ENCODE results near the gene IL36RN.

The IL36RN gene

GRCh38 chr2:113025737-113026136, 33.3 kb upstream of the IL36RN start:
- no peak overlapping the region for H3K4me3 ChIP-seq (ENCODE audit: low read length)
- H3K27ac ChIP-seq (ENCODE audit: low read length): no peak overlapping the region
- H2AFZ ChIP-seq (ENCODE audit: low read length): no peak overlapping the region
- DNase-seq: no peak
- H3K9ac ChIP-seq (ENCODE audit: low read length): no peak overlapping the region
- no peaks in the 10 kb centered on the region for H3F3A ChIP-seq (ENCODE audit: insufficient read depth, low read length)
- H4K20me1 ChIP-seq (ENCODE audit: insufficient read depth, low read length): no peaks in the 10 kb centered on the region
- no peak overlapping the region for H3K4me2 ChIP-seq (ENCODE audit: low read depth, low read length)
- no peaks in the 10 kb centered on the region for H3K36me3 ChIP-seq (replicated peaks; ENCODE audit: insufficient read depth, low read length)
- TF ChIP-seq CTCF (IDR thresholded peaks at IDR 0.05; ENCODE audit: low read length) (no peak), EZH2 (optimal IDR thresholded peaks at IDR 0.05; ENCODE audit: low read depth, low read length) (no peak), EZH2phosphoT487 (IDR thresholded peaks at IDR 0.05; ENCODE audit: low read length) (no peak)
- no peaks in the 10 kb centered on the region for H3K9me3 ChIP-seq (replicated peaks; ENCODE audit: insufficient read depth, low read length)
- H3K9me2 ChIP-seq (replicated peaks; ENCODE audit: insufficient read depth, low read length): no peaks in the 10 kb centered on the region
- H3K4me1 ChIP-seq (ENCODE audit: low read length): no peaks in the 10 kb centered on the region
- no peaks in the 10 kb centered on the region for H3K79me2 ChIP-seq (ENCODE audit: low read length)
- no peaks in the 10 kb centered on the region for H3K27me3 ChIP-seq (replicated peaks; ENCODE audit: insufficient read depth, low read length)

GRCh38 chr2:113027691-113028090, 31.3 kb upstream of the IL36RN start:
- Histone ChIP-seq H3K9me2 (replicated peaks; ENCODE audit: insufficient read depth, low read length) (no peaks in the 10 kb centered on the region), H2AFZ (ENCODE audit: low read length) (no peak overlapping the region), H3F3A (ENCODE audit: insufficient read depth, low read length) (no peaks in the 10 kb centered on the region), H4K20me1 (ENCODE audit: insufficient read depth, low read length) (no peaks in the 10 kb centered on the region), H3K4me3 (ENCODE audit: low read length) (no peak overlapping the region), H3K4me1 (ENCODE audit: low read length) (no peaks in the 10 kb centered on the region), H3K79me2 (ENCODE audit: low read length) (no peaks in the 10 kb centered on the region), H3K27ac (ENCODE audit: low read length) (no peak overlapping the region), H3K4me2 (ENCODE audit: low read depth, low read length) (no peak overlapping the region), H3K9me3 (replicated peaks; ENCODE audit: insufficient read depth, low read length) (no peaks in the 10 kb centered on the region), H3K27me3 (replicated peaks; ENCODE audit: insufficient read depth, low read length) (no peaks in the 10 kb centered on the region), H3K36me3 (replicated peaks; ENCODE audit: insufficient read depth, low read length) (no peaks in the 10 kb centered on the region), H3K9ac (ENCODE audit: low read length) (no peak overlapping the region)
- TF ChIP-seq EZH2 (optimal IDR thresholded peaks at IDR 0.05; ENCODE audit: low read depth, low read length) (no peak), CTCF (IDR thresholded peaks at IDR 0.05; ENCODE audit: low read length) (no peak), EZH2phosphoT487 (IDR thresholded peaks at IDR 0.05; ENCODE audit: low read length) (no peak)
- no peak for DNase-seq

- Histone ChIP-seq H3K4me2 (ENCODE audit: low read depth, low read length) (no peak overlapping the region), H3K27me3 (replicated peaks; ENCODE audit: insufficient read depth, low read length) (no peaks in the 10 kb centered on the region)
Observed at GRCh38 chr2:113028112-113028511, 30.9 kb upstream of the IL36RN start.

More at GRCh38 chr2:113028112-113028511, 30.9 kb upstream of the IL36RN start:
- H3K4me1 ChIP-seq (ENCODE audit: low read length): no peaks in the 10 kb centered on the region
- no peaks in the 10 kb centered on the region for H4K20me1 ChIP-seq (ENCODE audit: insufficient read depth, low read length)
- no peaks in the 10 kb centered on the region for H3K9me2 ChIP-seq (replicated peaks; ENCODE audit: insufficient read depth, low read length)
- no peaks in the 10 kb centered on the region for H3F3A ChIP-seq (ENCODE audit: insufficient read depth, low read length)
- no peak for DNase-seq
- H3K79me2 ChIP-seq (ENCODE audit: low read length): no peaks in the 10 kb centered on the region
- no peak overlapping the region for H3K9ac ChIP-seq (ENCODE audit: low read length)
- H3K36me3 ChIP-seq (replicated peaks; ENCODE audit: insufficient read depth, low read length): no peaks in the 10 kb centered on the region
- no peak overlapping the region for H3K27ac ChIP-seq (ENCODE audit: low read length)
- no peak overlapping the region for H3K4me3 ChIP-seq (ENCODE audit: low read length)
- no peak overlapping the region for H2AFZ ChIP-seq (ENCODE audit: low read length)
- TF ChIP-seq EZH2phosphoT487 (IDR thresholded peaks at IDR 0.05; ENCODE audit: low read length) (no peak), CTCF (IDR thresholded peaks at IDR 0.05; ENCODE audit: low read length) (no peak), EZH2 (optimal IDR thresholded peaks at IDR 0.05; ENCODE audit: low read depth, low read length) (no peak)
- H3K9me3 ChIP-seq (replicated peaks; ENCODE audit: insufficient read depth, low read length): no peaks in the 10 kb centered on the region

All from MM.1S (cell line).